ENCODE data around the gene GBX1. TPM values are rescaled to one million over a fixed set of nuclear protein-coding genes. Genes with fewer than 3 reads are reported as not detected.

Gene GBX1
- total and polyA plus RNA-seq, 2 of the 4 experiments (the other 2 are of a cell fraction): not detected

DNA sequence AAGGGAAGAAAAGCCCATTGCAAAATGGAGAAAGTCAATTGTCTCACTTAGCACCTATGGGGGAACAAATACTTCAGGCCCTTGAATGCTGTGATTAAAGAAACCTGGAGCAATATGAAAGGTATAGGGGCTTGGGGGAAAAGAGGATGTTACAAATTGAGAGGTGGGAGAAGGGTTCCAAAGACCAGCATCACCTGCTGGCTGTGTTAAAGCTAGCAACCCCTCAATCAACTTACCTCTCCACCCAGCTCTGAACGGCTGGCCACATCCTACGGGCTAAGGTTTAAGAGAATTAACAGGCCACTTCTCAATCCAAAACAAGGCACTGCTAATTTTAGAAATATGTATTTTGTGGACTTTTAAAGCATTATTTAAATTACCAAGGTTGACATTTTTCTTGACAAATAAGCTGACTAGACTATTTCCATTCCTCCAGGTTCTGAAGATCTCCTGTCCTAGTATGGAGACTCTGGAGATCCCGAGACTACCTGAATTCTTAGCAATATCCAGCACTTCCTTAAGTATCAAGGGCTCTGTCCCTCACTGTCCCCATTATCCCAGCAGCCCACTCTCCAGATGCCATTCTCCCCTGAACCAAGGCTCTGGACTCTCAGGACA is 43.8 kb upstream of the GBX1 start:
- BruUV-seq (replicated peaks): no TSS peak
- no peak overlapping the region for H3K56ac ChIP-seq (ENCODE audit: extremely low read depth, insufficient read depth, low read length)
- no peak overlapping the region for H2AFZ ChIP-seq (replicated peaks; ENCODE audit: low read length, poor library complexity)
- no peak overlapping the region for H4K91ac ChIP-seq (ENCODE audit: insufficient read depth, low read depth, low read length)
- TF ChIP-seq MAFK (IDR thresholded peaks at IDR 0.05; ENCODE audit: low read depth, low read length) (peak; percentile 94), BHLHE40 (IDR thresholded peaks at IDR 0.05; ENCODE audit: low read depth, low read length) (no peak)
- ATAC-seq (ENCODE audit: low read depth) (no peak), DNase-seq (no peak)
- dilution Hi-C loops (cut with HindIII; ENCODE audit: low sequenced_read_pairs, unreplicated experiment): no loop called here
- H2AK9ac ChIP-seq (replicated peaks; ENCODE audit: low read depth, low read length, poor library complexity): no peak overlapping the region
- H3K79me1 ChIP-seq (ENCODE audit: low read depth in 1 of 2, low read length in 2 of 2): no peaks in the 10 kb centered on the region
- H3K9me1 ChIP-seq (ENCODE audit: insufficient read depth, low read length): no peaks in the 10 kb centered on the region; the same call in 1 of the 2 replicates
- H3K23ac ChIP-seq (ENCODE audit: low read depth, low read length): no peak overlapping the region
- H2BK5ac ChIP-seq (ENCODE audit: low read depth, low read length, poor library complexity, severe bottlenecking): no peak overlapping the region
- intact Hi-C loops (cut with micrococcal nuclease): no loop called here
- H3K18ac ChIP-seq (ENCODE audit: low read depth, low read length): no peak overlapping the region
- in situ Hi-C loops (cut with MboI; ENCODE audit: low sequenced_read_pairs): no loop called here
- no peaks in the 10 kb centered on the region for H3K4me1 ChIP-seq (ENCODE audit: control insufficient read depth, insufficient read depth, low read length)
- no peak overlapping the region for H3K4me3 ChIP-seq (ENCODE audit: insufficient read depth, low read depth, low read length)
- H2AK5ac ChIP-seq (ENCODE audit: low read depth, low read length): no peak overlapping the region
- peaks cover 34% of the 10 kb centered on the region for H3K36me3 ChIP-seq (ENCODE audit: control insufficient read depth, insufficient read depth, low read length)
- 100% methylated on average over 1 of the region's 3 CpGs; no CpG with 5 or more reads in 1 of the 2 experiments for WGBS, 2 experiments (ENCODE audit: extremely low coverage in 2 of 2, insufficient read length in 1 of 2)
- ChIA-PET CTCF (no interaction called here), POLR2A (ENCODE audit: unreplicated experiment) (interaction anchor here (0.6 kb wide), 1 partner anchor 10 kb away, joined by 11 read pairs; no protein-coding TSS in a partner anchor)
- no peak overlapping the region for H3K4me2 ChIP-seq (ENCODE audit: low read depth, low read length)
- H3K14ac ChIP-seq (replicated peaks; ENCODE audit: low read depth, low read length): no peak overlapping the region
- peaks cover 19% of the 10 kb centered on the region for H3K27me3 ChIP-seq (ENCODE audit: control insufficient read depth, insufficient read depth, low read length)
- H2BK20ac ChIP-seq (ENCODE audit: low read depth, low read length): no peak overlapping the region
- H2BK15ac ChIP-seq (ENCODE audit: low read depth, low read length): no peak overlapping the region
- no peak overlapping the region for H2BK120ac ChIP-seq (ENCODE audit: low read depth, low read length)
- H3K9me3 ChIP-seq (ENCODE audit: control insufficient read depth, insufficient read depth, low read length): no peaks in the 10 kb centered on the region
- no peak overlapping the region for H3K9ac ChIP-seq (ENCODE audit: low read depth, low read length)
- H4K5ac ChIP-seq (ENCODE audit: low read depth, low read length): no peak overlapping the region
- no peaks in the 10 kb centered on the region for H4K20me1 ChIP-seq (ENCODE audit: insufficient read depth, low read length)
- no peak overlapping the region for H3K4ac ChIP-seq (ENCODE audit: low read depth, low read length)
- H4K8ac ChIP-seq (ENCODE audit: low read depth in 2 of 2, low read length in 2 of 2): no peak overlapping the region
- no peak overlapping the region for H3K27ac ChIP-seq (ENCODE audit: insufficient read depth, low read length)
